Heart left ventricle (tissue), 16 donors: ENCODE results near the gene BICD1. TPM values are rescaled to one million over a fixed set of nuclear protein-coding genes. Genes with fewer than 3 reads are reported as not detected.

ENCODE experiments used
- ATAC-seq, 4 donors: fragments of 200-7000 bp; cut with Tn5 transposase; one replicate each; pipeline ENCODE4 v1.9.1; 2020 to 2022; ENCODE audit warnings: moderate library complexity in 4 of 4, mild to moderate bottlenecking in 3 of 4, moderate number of reproducible peaks in 1 of 4
- DNase-seq, 5 donors: peaks; one replicate each; pipeline ENCODE4 v3.0.0-alpha.2; 2020
- H3K27ac ChIP-seq, 12 donors: fragments of 200-600 bp; sonication (generic) in 4 of 12; one replicate each; pipeline versions ENCODE4 v1.5.0 to v1.8.0; 2016 to 2022; ENCODE audit warnings: mild to moderate bottlenecking in 2 of 12
- H3K27me3 ChIP-seq, 9 donors: fragments of 200-600 bp; sonication (generic) in 2 of 9; one replicate each; pipeline versions ENCODE4 v1.5.1 to v1.8.0; 2016 to 2022; ENCODE audit warnings: mild to moderate bottlenecking in 3 of 9
- H3K36me3 ChIP-seq, 9 donors: fragments of 200-600 bp; sonication (generic) in 2 of 9; one replicate each; pipeline versions ENCODE4 v1.5.0 to v1.8.0; 2018 to 2022; ENCODE audit warnings: mild to moderate bottlenecking in 2 of 9
- H3K4me1 ChIP-seq, 12 donors: fragments of 200-600 bp; sonication (generic) in 4 of 12; one replicate each; pipeline versions ENCODE4 v1.5.0 to v1.8.0; 2016 to 2022; ENCODE audit warnings: mild to moderate bottlenecking in 3 of 12
- H3K4me3 ChIP-seq, 12 donors: fragments of 200-600 bp; sonication (generic) in 4 of 12; one replicate each; pipeline versions ENCODE4 v1.5.0 to v1.8.0; 2017 to 2022; ENCODE audit warnings: mild to moderate bottlenecking in 9 of 12, moderate library complexity in 4 of 12
- H3K9me3 ChIP-seq, 12 donors: fragments of 200-600 bp; sonication (generic) in 4 of 12; one replicate each; pipeline versions ENCODE4 v1.5.0 to v1.8.0; 2016 to 2022; ENCODE audit warnings: mild to moderate bottlenecking in 1 of 12
- CTCF ChIP-seq, 12 donors: fragments of 200-600 bp; sonication (generic) in 4 of 12; IDR thresholded peaks; one replicate each; pipeline versions ENCODE4 v1.5.0 to v1.8.0; 2018 to 2022; ENCODE audit warnings: antibody characterized with exemption in 12 of 12, mild to moderate bottlenecking in 5 of 12
- POLR2A ChIP-seq, 2 donors: fragments of 450-650 bp; IDR thresholded peaks; one replicate each; pipeline ENCODE4 v1.6.1; 2017; ENCODE audit warnings: antibody characterized with exemption in 2 of 2, mild to moderate bottlenecking in 2 of 2, moderate library complexity in 2 of 2
- WGBS, 4 donors: extraction: QIAGEN DNeasy Blood & Tissue Kit in 2 of 4; methylation state at CpG; one replicate each; pipeline versions ENCODE4 v1.1.5 to v1.1.7; 2013 to 2018; 5-methylcytosine and 5-hydroxymethylcytosine counted together
- intact Hi-C, 10 donors: fragments of 100-400 bp; cut with DNase I; formaldehyde crosslinking; loops; one replicate each; pipeline versions ENCODE4 v1.11.1 to v1.14.2; 2022
- polyA plus RNA-seq, 2 donors: library from polyadenylated mRNA; stranded (reverse); fragments of 200-250 nt; gene quantifications; one replicate each; pipeline ENCODE4 v1.2.3, GENCODE V29; 2013
- total RNA-seq, 9 donors: library from RNA; depleted of rRNA in 2 of 9; stranded (reverse); fragments of >200 nt in 2 of 9; fragmentation: NEBNext Ultra II Directional in 3 of 9; extraction: Animal tissue kit (Norgen Biotek cat#: 25700) in 3 of 9; gene quantifications; one replicate each; pipeline versions ENCODE4 v1.1.0 to v1.2.4, GENCODE V29; 2016 to 2023
- donor health status: ischemic (EF 13 %, LVEDD 7.1; RV severe dilation, severe dysfunction).
- donor health status: healthy with polysubstance abuse.
- donor health status: DM: no; HTN: yes; CAD: no.
- donor health status: DM: no; HTN: no; CAD: no.
- donor health status: ischemic (EF 25% LVEDD 6.9; RV normal size, moderate dysfunction).
- donor health status: ischemic (EF 25% LVEDD 5.7; RV mildly dilated, moderate dysfunction).
- donor health status: healthy.
- donor health status: DM: yes; HTN: yes; CAD: no.
- donor health status: ischemic (EF 35%, LVEDD 5.7; RV mildly dilated, moderate dysfunction).
- donor health status: nonischemic (EF 11% LVEDD 7.7; RV severe dilation, severe dysfunction).
- donor health status: DM: yes; HTN: yes; CAD: no.
- donor health status: PGD.
- donor health status: ischemic (EF 29% LVEDD 5.4; RV normal size, mild dysfunction).
- donor health status: nonischemic (EF 23%, LVEDD 6.1; RV moderate dilation, normal function).

The BICD1 gene
- total and polyA plus RNA-seq, 11 donors: 2.1 to 16.3 (median 7.0) TPM

- TF ChIP-seq POLR2A (IDR thresholded peaks at IDR 0.05) (no peak), CTCF (IDR thresholded peaks at IDR 0.05) (no peak)
- Histone ChIP-seq H3K27ac (no peak overlapping the region), H3K36me3 (no peaks in the 10 kb centered on the region), H3K9me3 (peaks cover 0 to 15% (median 0%) of the 10 kb centered on the region in 12 donors), H3K4me3 (no peak overlapping the region), H3K27me3 (no peaks in the 10 kb centered on the region), H3K4me1 (no peaks in the 10 kb centered on the region)
- no peak for ATAC-seq
- WGBS, 4 donors: 88 to 97% (median 94%) methylated on average over 7 of the region's 7 CpGs
- no peak for DNase-seq
- intact Hi-C loops: no loop called here
Observed at GRCh38 chr12:32257695-32258496, 151.2 kb downstream of the BICD1 start.

- 56 to 80% (median 69%) methylated on average over 3 of the region's 3 CpGs for WGBS, 4 donors
- Histone ChIP-seq H3K4me3 (no peak overlapping the region), H3K9me3 (peaks cover 0 to 15% (median 0%) of the 10 kb centered on the region in 12 donors), H3K27ac (no peak overlapping the region), H3K36me3 (no peaks in the 10 kb centered on the region), H3K27me3 (no peaks in the 10 kb centered on the region), H3K4me1 (peaks cover 0 to 10% (median 0%) of the 10 kb centered on the region in 12 donors)
- intact Hi-C loops: no loop called here
- TF ChIP-seq CTCF (IDR thresholded peaks at IDR 0.05) (no peak), POLR2A (IDR thresholded peaks at IDR 0.05) (no peak)
- DNase-seq: no peak
- ATAC-seq: no peak
Observed at GRCh38 chr12:32260696-32261095, 154.0 kb downstream of the BICD1 start.

- no peak overlapping the region for H3K27ac ChIP-seq
- peaks cover 0 to 15% (median 0%) of the 10 kb centered on the region in 12 donors for H3K9me3 ChIP-seq
- intact Hi-C loops: no loop called here
- ATAC-seq: no peak
- H3K4me3 ChIP-seq: no peak overlapping the region
- no peaks in the 10 kb centered on the region for H3K36me3 ChIP-seq
- WGBS, 4 donors: 83 to 100% (median 94%) methylated on average over 1 of the region's 1 CpG
- TF ChIP-seq CTCF (IDR thresholded peaks at IDR 0.05): peak in 1 of 12 donors; percentile 17
- no peak for TF ChIP-seq POLR2A (IDR thresholded peaks at IDR 0.05)
- DNase-seq: no peak
- no peaks in the 10 kb centered on the region for H3K27me3 ChIP-seq
- peaks cover 0 to 16% (median 0%) of the 10 kb centered on the region in 12 donors for H3K4me1 ChIP-seq
Observed at GRCh38 chr12:32261638-32262037, 155.0 kb downstream of the BICD1 start.

- TF ChIP-seq POLR2A (IDR thresholded peaks at IDR 0.05): no peak
- ATAC-seq (peak in 2 of 4 donors; percentile 34 to 37), DNase-seq (no peak)
- no peak overlapping the region for H3K4me3 ChIP-seq
- no peak overlapping the region for H3K27ac ChIP-seq
- H3K36me3 ChIP-seq: no peaks in the 10 kb centered on the region
- WGBS, 4 donors: 49 to 53% (median 52%) methylated on average over 5 of the region's 5 CpGs
- H3K27me3 ChIP-seq: no peaks in the 10 kb centered on the region
- peaks cover 0 to 16% (median 0%) of the 10 kb centered on the region in 12 donors for H3K4me1 ChIP-seq
- H3K9me3 ChIP-seq: no peaks in the 10 kb centered on the region
- intact Hi-C loops: no loop called here
Observed at GRCh38 chr12:32264961-32265360, 158.3 kb downstream of the BICD1 start.
